ENCODE results near the gene DHCR24. TPM values are rescaled to one million over a fixed set of nuclear protein-coding genes. Genes with fewer than 3 reads are reported as not detected.

DHCR24 gene
- total RNA-seq, 4 donors from 2014 or later, result 299 to 488 (median 404) TPM

DNA sequence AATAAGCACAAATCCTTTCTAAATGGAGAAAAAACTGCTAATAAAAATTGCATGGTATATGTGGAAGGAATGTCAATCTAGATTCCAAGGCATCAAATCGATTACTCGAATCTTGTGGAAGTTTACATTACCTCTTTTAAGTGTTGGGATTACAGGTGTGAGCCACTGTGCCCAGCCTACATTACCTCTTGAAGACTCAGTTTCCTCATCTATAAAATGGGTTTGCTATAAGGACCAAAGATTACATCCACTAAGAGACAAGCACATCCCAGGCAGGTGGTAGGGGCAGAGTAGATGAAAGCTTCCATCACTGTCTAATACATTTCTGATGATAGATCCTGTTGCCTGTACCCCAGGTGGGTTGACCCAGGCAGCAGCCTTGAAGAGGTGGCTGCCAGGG is 16.1 kb downstream of the DHCR24 start:
- intact Hi-C loops (cut with DNase I; ENCODE audit: low total_unique reads), result no loop called here
- TF ChIP-seq, protein P1, sequence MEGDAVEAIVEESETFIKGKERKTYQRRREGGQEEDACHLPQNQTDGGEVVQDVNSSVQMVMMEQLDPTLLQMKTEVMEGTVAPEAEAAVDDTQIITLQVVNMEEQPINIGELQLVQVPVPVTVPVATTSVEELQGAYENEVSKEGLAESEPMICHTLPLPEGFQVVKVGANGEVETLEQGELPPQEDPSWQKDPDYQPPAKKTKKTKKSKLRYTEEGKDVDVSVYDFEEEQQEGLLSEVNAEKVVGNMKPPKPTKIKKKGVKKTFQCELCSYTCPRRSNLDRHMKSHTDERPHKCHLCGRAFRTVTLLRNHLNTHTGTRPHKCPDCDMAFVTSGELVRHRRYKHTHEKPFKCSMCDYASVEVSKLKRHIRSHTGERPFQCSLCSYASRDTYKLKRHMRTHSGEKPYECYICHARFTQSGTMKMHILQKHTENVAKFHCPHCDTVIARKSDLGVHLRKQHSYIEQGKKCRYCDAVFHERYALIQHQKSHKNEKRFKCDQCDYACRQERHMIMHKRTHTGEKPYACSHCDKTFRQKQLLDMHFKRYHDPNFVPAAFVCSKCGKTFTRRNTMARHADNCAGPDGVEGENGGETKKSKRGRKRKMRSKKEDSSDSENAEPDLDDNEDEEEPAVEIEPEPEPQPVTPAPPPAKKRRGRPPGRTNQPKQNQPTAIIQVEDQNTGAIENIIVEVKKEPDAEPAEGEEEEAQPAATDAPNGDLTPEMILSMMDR (IDR thresholded peaks at IDR 0.05), result no peak
- no peak for TF ChIP-seq POLR2A (IDR thresholded peaks at IDR 0.05)
- WGBS, 2 donors, result 95 to 98% methylated on average over 2 of the region's 2 CpGs

GRCh38 chr1:54869173-54869851 is 17.7 kb downstream of the DHCR24 start:
- WGBS, 2 donors, result 77 to 82% methylated on average over 6 of the region's 6 CpGs
- DNase-seq (ENCODE audit: low spot score in 2 of 2), result no peak
- intact Hi-C loops (cut with DNase I; ENCODE audit: low total_unique reads), result no loop called here
- no peak overlapping the region for H3K4me3 ChIP-seq (ENCODE audit: low read depth, poor library complexity, severe bottlenecking)
- TF ChIP-seq, protein P1 (IDR thresholded peaks at IDR 0.05), result no peak
- no peak for TF ChIP-seq POLR2A (IDR thresholded peaks at IDR 0.05)

More for the DNA sequence above, 16.1 kb downstream of the DHCR24 start:
- no peak overlapping the region for H3K4me3 ChIP-seq (ENCODE audit: low read depth, poor library complexity, severe bottlenecking)
- no peak for DNase-seq (ENCODE audit: low spot score in 2 of 2)

- H3K4me3 ChIP-seq (ENCODE audit: low read depth, poor library complexity, severe bottlenecking), result no peak overlapping the region
- no peak for DNase-seq (ENCODE audit: low spot score in 2 of 2)
- 72 to 94% methylated on average over 4 of the region's 4 CpGs for WGBS, 2 donors
- TF ChIP-seq, protein P1 (IDR thresholded peaks at IDR 0.05), result no peak
- no peak for TF ChIP-seq POLR2A (IDR thresholded peaks at IDR 0.05)
- intact Hi-C loops (cut with DNase I; ENCODE audit: low total_unique reads), result no loop called here
Measured at GRCh38 chr1:54867717-54868057, 19.3 kb downstream of the DHCR24 start.

- no peak overlapping the region for H3K4me3 ChIP-seq (ENCODE audit: low read depth, poor library complexity, severe bottlenecking)
- 64 to 70% methylated on average over 3 of the region's 4 CpGs for WGBS, 2 donors
- TF ChIP-seq POLR2A (IDR thresholded peaks at IDR 0.05), result no peak
- intact Hi-C loops (cut with DNase I; ENCODE audit: low total_unique reads), result no loop called here
- DNase-seq (ENCODE audit: low spot score in 2 of 2), result no peak
Measured at GRCh38 chr1:54866801-54867716, 19.9 kb downstream of the DHCR24 start.

- intact Hi-C loops (cut with DNase I; ENCODE audit: low total_unique reads), result no loop called here
- no peak for TF ChIP-seq POLR2A (IDR thresholded peaks at IDR 0.05)
- TF ChIP-seq, protein P1 (IDR thresholded peaks at IDR 0.05), result no peak
- H3K4me3 ChIP-seq (ENCODE audit: low read depth, poor library complexity, severe bottlenecking), result no peak overlapping the region
- DNase-seq (ENCODE audit: low spot score in 2 of 2), result peak in 1 of 2 donors; percentile 72
- 90 to 91% methylated on average over 16 to 17 of the region's 17 CpGs for WGBS, 2 donors
Measured at GRCh38 chr1:54865238-54866073, 21.5 kb downstream of the DHCR24 start.

Measured in lower leg skin (tissue), 4 donors.